Fibroblast of pulmonary artery (primary cell): ENCODE results near the gene KCNA1.
"Not testable (repeated sequence)": the region's sequence is repeated elsewhere in the genome, so short reads cannot be mapped to it uniquely, and the experiment has no call there.

Experiments
- DNase-seq: peaks from one replicate; pipeline ENCODE4 v3.0.0-alpha.2; 2010; ENCODE audit warnings: low read depth
- H3K4me3 ChIP-seq: replicated peaks from 2 replicates; pipeline ENCODE4 v1.5.1; 2011; ENCODE audit warnings: low read depth, mild to moderate bottlenecking, control low read depth, low read length, moderate library complexity
- TF ChIP-seq, protein P1 (sequence below): IDR thresholded peaks from 2 replicates; pipeline ENCODE4 v1.5.1; 2011; ENCODE audit warnings: mild to moderate bottlenecking, control low read depth, low read length, inconsistent platforms; ENCODE audit errors: missing control alignments

The KCNA1 gene

DNA sequence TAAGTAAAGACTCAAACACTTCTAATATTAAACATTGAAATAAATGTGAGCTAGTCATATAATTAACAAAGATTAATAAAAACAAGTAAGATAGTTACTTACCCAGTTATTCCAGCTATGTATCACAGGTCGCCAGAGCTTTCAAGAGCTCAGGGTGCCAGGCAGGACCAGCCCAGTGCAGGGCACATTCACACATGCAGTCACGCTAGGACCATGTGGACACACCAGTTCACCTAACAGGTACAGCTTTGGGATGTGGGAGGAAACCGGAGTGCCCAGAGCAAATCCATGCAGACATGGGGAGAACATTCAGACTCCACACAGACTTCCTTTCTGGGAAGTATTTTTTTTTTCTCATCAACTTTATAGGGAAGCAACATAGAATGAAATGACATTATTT lies 39.3 kb upstream of the KCNA1 start:
- DNase-seq, result no peak
- TF ChIP-seq, protein P1, sequence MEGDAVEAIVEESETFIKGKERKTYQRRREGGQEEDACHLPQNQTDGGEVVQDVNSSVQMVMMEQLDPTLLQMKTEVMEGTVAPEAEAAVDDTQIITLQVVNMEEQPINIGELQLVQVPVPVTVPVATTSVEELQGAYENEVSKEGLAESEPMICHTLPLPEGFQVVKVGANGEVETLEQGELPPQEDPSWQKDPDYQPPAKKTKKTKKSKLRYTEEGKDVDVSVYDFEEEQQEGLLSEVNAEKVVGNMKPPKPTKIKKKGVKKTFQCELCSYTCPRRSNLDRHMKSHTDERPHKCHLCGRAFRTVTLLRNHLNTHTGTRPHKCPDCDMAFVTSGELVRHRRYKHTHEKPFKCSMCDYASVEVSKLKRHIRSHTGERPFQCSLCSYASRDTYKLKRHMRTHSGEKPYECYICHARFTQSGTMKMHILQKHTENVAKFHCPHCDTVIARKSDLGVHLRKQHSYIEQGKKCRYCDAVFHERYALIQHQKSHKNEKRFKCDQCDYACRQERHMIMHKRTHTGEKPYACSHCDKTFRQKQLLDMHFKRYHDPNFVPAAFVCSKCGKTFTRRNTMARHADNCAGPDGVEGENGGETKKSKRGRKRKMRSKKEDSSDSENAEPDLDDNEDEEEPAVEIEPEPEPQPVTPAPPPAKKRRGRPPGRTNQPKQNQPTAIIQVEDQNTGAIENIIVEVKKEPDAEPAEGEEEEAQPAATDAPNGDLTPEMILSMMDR, result no peak
- H3K4me3 ChIP-seq, result no peak overlapping the region

DNA sequence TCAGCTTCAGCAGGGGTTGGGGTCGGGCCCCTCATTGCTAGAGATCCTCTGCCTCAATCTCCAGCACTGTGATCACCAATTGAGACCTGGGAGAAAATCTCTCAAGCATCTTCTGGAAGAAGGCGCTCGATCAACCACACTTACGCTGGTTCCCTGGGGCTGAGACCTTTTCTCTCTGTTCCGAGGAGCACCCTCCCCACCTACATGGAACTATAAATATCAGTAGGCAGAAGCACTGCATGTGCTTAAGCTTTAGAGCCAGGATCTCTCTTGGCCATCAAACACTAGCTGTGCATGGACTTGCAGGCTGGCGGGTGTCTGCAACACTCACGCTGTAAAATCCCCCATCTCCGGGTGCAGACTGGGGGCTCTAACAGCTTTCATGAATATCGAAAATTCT lies 38.2 kb upstream of the KCNA1 start:
- H3K4me3 ChIP-seq, result no peak overlapping the region
- TF ChIP-seq, protein P1, result no peak
- DNase-seq, result no peak

DNA sequence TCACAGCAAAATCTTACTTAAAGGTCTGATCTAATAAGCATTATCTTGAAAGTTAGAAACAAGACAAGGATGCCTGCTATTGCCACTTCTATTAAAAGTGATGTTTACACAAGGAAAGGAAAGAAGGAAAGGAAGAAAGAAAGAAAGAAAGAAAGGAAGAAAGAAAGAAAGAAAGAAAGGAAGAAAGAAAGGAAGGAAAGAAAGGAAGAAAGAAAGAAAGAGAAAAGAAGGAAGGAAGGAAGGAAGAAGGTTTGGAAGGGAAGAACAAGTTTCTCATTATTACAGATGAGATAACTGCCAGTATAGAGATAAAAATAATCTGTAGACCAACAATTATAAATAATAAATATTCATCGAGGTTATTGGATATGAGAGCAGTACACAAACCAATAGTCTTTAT lies 35.8 kb upstream of the KCNA1 start:
- no peak overlapping the region for H3K4me3 ChIP-seq
- TF ChIP-seq, protein P1, result no peak
- no peak for DNase-seq

DNA sequence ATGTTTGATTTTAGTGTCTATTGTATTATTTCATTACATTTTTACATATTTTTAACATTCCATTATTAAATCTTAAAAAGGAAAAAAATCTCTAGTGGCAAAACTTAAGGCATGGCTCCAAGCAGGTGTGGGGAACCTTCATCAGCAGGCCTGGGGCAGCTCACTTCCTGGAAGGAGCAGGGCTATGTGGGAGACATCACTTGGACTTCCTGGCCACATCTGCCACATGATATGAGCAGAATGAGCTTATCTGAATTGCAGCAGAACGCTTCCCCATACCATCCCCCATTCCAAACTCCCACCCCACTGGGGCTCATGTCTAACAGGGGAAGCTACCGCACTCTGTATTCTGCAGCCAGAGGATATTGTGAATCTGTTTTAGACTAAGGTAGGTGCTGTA lies 35.0 kb upstream of the KCNA1 start:
- TF ChIP-seq, protein P1, result no peak
- no peak for DNase-seq

DNA sequence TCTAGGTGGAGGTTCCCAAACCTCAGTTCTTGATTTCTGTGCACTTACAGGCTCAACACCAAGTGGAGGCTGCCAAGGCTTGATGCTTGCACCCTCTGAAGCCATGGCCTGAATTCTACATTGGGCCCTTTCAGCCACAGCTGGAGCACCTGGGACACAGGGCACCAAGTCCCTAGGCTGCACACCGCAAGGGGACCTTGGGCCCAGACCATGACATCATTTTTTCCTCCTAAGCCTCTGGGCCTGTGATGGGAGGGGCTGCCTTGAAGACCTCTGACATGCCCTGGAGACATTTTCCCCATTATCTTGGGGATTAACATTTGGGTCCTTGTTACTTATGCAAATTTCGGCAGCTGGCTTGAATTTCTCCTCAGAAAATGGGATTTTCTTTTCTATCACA lies 30.2 kb upstream of the KCNA1 start:
- not testable (repeated sequence) for DNase-seq, H3K4me3 ChIP-seq

More for the DNA sequence above, 35.0 kb upstream of the KCNA1 start:
- H3K4me3 ChIP-seq, result no peak overlapping the region

DNA sequence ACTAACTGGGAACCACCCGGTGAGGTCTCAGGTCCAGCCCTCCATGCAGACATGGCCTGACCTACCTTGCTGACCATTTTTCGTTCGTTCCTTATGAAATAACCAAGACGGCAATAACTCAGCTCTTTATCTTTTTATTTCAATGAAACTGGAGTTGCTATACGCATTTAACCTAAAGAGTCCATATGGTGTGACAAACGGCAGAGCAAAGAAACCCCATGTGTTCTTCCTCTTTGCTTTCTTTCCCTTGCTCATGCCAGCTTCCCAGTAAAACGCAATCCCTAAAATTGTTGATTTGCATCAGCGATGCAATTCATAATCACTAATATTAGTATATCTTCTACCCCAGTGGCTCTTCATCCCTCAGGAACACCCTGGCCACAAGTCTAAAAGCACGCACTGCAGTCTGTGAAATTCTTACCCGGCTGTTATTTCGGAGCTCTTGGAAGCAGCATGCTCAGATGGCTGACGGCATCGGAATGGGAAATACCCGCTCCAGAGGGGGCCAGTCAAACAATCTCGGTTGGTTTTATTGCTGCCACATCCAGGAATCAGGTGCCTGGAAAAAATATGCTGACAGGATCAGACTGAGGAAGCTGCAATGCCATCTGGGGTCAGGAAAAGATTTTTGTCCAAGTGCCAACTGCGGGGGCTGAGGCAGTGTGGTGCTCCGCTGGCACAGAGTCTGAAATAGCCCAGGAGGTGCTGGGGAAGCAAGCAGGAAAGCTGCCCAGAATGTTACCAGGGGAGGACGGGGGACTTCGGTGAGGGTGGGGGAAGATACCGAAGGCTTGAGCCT lies 28.2 kb upstream of the KCNA1 start:
- TF ChIP-seq, protein P1, result no peak
- H3K4me3 ChIP-seq, result no peak overlapping the region
- DNase-seq, result no peak

DNA sequence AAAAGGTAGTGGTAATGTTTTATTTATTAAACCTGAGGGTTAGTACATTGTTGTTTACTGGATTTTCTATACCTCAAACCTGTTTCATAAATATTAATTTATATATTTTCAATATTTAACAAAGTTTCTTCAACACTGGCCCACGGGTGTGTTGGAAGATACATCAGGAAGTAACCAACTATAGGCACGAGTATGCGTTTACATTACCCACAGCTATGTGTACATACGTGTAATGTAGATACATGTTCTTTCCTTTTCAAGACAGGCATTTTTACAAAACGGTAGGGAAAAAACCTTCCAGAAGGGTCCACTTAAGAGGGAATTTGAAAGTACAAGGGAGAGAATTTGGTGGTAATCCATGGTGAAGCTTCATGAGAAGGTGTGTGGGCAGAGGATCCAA lies 17.8 kb upstream of the KCNA1 start:
- H3K4me3 ChIP-seq, result no peak overlapping the region
- DNase-seq, result no peak
- TF ChIP-seq, protein P1, result no peak
